BLaER1 (cell line): Measurements from ENCODE around the gene IGF2BP1.

Source experiments
- H3K27ac ChIP-seq: shearing (Covaris generic); formaldehyde crosslinking; 2 replicates; pipeline ENCODE4 v1.8.1; 2022
- H3K27me3 ChIP-seq: shearing (Covaris generic); formaldehyde crosslinking; 2 replicates; pipeline ENCODE4 v1.8.1; 2022
- H3K36me3 ChIP-seq: shearing (Covaris generic); formaldehyde crosslinking; 2 replicates; pipeline ENCODE4 v1.8.1; 2022
- H3K4me1 ChIP-seq: shearing (Covaris generic); formaldehyde crosslinking; 2 replicates; pipeline ENCODE4 v1.8.1; 2022
- H3K4me2 ChIP-seq: shearing (Covaris generic); formaldehyde crosslinking; 2 replicates; pipeline ENCODE4 v1.8.1; 2022
- H3K4me3 ChIP-seq: shearing (Covaris generic); formaldehyde crosslinking; 2 replicates; pipeline ENCODE4 v1.8.1; 2022
- H3K9ac ChIP-seq: shearing (Covaris generic); formaldehyde crosslinking; 2 replicates; pipeline ENCODE4 v1.8.1; 2022
- H3K9me3 ChIP-seq: shearing (Covaris generic); formaldehyde crosslinking; 2 replicates; pipeline ENCODE4 v1.8.1; 2022
- H4K20me1 ChIP-seq: shearing (Covaris generic); formaldehyde crosslinking; 2 replicates; pipeline ENCODE4 v1.8.1; 2022
- Cebpa-rat ChIP-seq: shearing (Covaris generic); IDR thresholded peaks from 2 replicates; pipeline ENCODE4 v1.8.1; 2022

The IGF2BP1 gene

DNA sequence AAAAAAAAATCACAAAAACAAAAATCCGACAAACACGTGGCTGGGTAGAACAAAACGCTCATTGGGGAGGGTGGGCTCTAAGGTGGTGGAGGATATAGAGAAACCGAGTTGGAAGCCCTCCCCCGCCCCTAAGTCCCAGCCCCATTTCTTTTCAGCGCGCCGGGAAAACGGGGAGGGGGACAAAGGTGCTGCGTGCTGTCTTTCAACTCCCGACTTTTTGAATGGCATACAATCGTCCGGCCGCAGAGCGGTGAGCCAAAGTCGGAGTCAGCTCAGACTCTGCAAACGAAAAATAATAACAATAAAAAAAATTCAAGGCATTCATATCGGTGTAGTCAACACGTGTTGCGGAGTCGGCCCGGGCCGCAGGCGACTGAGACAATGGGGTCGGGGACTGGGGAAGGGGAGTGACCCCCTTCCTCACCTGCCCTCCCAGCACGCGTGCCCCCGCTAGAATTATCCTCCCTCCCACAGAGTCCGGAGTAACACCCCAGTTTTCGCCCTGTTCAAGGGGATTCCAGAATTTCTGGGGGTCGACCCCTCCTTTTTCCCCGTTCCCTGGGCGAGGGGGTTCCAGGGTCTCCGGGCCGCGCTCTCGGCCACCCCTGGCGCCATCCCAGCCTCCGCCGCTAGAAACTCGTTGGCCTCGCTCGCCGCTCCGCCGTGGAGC is 1.7 kb upstream of the IGF2BP1 start:
- TF ChIP-seq Cebpa-rat = no peak
- no peaks in the 10 kb centered on the region for H3K9me3 ChIP-seq
- no peak overlapping the region for H3K27ac ChIP-seq
- no peak overlapping the region for H3K9ac ChIP-seq
- H3K4me2 ChIP-seq = no peak overlapping the region
- H3K4me3 ChIP-seq = no peak overlapping the region
- H4K20me1 ChIP-seq = peaks cover 93% of the 10 kb centered on the region
- H3K4me1 ChIP-seq = no peaks in the 10 kb centered on the region
- H3K27me3 ChIP-seq = peaks cover 97% of the 10 kb centered on the region
- H3K36me3 ChIP-seq = no peaks in the 10 kb centered on the region

DNA sequence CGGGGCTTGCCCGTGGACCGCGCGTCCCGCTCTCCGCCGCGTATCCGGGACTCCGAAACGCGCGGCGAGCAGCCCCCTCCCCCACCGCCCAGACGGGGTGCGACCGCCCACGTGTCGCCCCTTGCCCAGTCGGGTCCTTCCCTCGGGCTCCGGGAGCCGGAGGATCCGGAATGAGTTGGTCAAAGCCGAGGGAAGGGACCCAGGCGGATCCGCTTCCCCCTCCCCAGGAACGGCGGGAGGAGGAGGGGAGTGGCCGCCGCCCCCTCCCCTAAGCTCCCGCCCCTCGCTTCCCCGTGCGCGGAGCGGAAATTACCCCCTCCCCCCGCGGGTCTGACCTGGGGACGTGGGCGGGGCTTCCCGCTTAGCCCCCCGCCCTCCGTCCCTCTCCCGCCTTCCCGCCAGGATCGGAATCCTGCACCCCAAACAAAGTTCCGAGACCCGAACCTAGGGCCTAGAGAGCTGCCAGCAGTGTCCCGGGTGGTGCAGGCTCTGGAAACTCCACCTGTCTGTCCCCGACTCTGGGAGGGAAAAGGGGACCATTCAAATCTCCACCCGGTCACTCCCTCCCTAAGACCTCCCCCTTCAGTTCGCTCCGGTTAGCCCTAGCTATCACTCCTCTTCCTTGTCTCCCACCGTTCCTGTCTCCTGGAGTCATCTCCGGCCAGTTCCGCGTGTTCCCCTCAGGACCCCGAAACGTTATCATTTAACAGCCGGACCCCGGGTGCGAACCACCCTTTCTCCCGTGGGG is 1.0 kb upstream of the IGF2BP1 start:
- no peaks in the 10 kb centered on the region for H3K36me3 ChIP-seq
- no peak overlapping the region for H3K4me3 ChIP-seq
- H3K4me2 ChIP-seq = no peak overlapping the region
- H3K27ac ChIP-seq = no peak overlapping the region
- H3K4me1 ChIP-seq = no peaks in the 10 kb centered on the region
- peaks cover 96% of the 10 kb centered on the region for H4K20me1 ChIP-seq
- peaks cover 97% of the 10 kb centered on the region for H3K27me3 ChIP-seq
- H3K9ac ChIP-seq = no peak overlapping the region
- TF ChIP-seq Cebpa-rat = no peak
- H3K9me3 ChIP-seq = no peaks in the 10 kb centered on the region

DNA sequence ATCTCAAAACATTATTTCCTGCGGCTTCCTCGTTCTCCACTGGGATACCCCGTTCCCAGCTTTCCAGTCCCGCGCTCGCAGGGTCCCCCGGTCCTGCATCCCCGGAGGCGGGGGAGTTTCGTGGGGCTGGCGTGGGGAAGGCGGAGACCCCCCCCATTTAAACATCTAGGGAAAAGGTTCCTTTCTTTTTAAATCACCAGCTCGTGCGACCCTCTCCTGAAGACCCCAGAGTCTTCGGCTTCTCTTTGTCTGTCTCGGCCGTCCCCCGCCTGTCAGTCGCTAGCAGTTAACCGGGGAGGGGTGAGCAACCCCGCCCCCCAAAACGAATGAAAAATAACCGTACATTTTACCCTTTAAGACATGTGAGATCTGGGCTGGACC is 473 bp upstream of the IGF2BP1 start:
- no peak for TF ChIP-seq Cebpa-rat
- Histone ChIP-seq H3K4me1 (no peaks in the 10 kb centered on the region), H3K4me3 (no peak overlapping the region), H4K20me1 (peaks cover 97% of the 10 kb centered on the region), H3K9me3 (no peaks in the 10 kb centered on the region), H3K36me3 (no peaks in the 10 kb centered on the region), H3K27me3 (peaks cover 98% of the 10 kb centered on the region), H3K9ac (no peak overlapping the region), H3K27ac (no peak overlapping the region), H3K4me2 (no peak overlapping the region)

DNA sequence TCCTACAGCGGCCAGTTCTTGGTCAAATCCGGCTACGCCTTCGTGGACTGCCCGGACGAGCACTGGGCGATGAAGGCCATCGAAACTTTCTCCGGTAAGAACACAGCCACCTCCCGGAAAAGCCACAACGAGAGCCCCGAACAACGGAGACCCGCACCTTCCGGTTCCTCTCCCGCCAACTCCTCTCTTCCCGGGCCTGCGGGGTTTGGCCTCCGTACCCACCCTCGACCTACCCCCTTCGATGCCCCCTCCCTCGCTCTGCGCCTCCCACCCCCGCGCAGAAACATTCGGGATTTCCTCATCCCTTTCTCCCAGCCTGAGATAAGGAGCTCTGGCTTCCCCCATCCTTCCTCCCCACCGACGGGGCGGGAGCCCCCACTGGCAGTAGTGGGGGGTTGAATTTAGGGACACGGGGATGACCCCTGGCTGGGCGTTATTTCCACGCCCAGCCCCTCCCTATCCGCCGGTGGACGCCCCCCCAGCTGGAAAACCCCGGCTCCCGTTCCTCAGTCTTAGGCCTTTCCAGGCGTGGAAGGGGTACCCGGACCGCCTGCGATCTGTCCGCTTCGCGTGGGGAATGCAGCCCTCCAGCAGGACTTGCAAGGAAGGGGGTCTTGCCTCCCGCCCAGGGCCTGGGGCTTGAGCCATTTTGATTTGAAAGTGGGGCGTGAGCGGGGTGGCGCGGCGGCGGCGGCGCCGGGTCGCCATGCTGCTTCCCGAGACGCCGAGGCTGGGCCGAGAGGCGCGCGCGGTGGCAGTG is 822 bp downstream of the IGF2BP1 start:
- H3K4me1 ChIP-seq = no peaks in the 10 kb centered on the region
- no peaks in the 10 kb centered on the region for H3K9me3 ChIP-seq
- no peak overlapping the region for H3K9ac ChIP-seq
- H3K27me3 ChIP-seq = peaks cover 98% of the 10 kb centered on the region
- H3K36me3 ChIP-seq = no peaks in the 10 kb centered on the region
- H3K27ac ChIP-seq = no peak overlapping the region
- peaks cover 97% of the 10 kb centered on the region for H4K20me1 ChIP-seq
- no peak for TF ChIP-seq Cebpa-rat
- H3K4me3 ChIP-seq = no peak overlapping the region
- no peak overlapping the region for H3K4me2 ChIP-seq

DNA sequence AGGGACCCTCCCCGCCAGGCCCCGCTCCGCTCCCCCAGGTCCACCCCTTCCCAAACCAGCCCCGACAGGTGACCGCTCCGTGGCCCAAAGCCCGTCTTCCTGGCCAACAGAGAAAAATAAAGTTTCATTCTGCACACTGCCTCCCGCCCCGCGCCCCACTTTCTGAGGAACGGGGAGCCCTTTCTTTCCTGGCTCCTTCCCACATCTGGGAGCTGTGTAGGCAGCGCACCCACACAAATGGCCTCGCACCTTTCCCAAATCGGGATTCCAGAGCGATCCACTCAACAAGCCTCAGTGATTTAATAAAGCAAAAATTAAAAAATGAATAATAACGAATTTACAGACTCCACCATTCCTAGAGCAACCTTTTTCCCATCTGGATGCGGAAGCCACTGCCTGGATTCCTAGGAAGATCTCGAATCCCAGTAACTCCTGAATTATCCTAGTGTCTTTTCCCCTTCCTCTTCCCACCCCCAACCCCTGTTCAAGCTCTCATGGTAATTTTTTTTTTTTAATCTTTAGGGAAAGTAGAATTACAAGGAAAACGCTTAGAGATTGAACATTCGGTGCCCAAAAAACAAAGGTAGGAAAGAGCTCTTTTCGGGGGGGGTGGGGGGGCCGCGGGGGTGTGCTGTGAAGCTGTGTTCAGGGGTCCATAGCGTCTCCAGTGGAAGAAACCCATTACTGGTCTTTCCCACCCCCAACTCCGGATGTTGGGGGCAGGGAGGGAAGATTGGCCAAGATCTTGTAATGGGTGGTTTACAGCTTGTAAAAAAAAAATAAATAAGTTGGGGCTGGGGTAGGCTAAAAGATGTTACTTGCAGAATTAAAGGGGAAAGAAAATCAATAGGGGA is 1.6 kb downstream of the IGF2BP1 start:
- Histone ChIP-seq H4K20me1 (peaks cover 100% of the 10 kb centered on the region), H3K27ac (no peak overlapping the region), H3K4me2 (no peak overlapping the region), H3K27me3 (peaks cover 100% of the 10 kb centered on the region), H3K4me3 (no peak overlapping the region), H3K9me3 (no peaks in the 10 kb centered on the region), H3K4me1 (no peaks in the 10 kb centered on the region), H3K9ac (no peak overlapping the region), H3K36me3 (no peaks in the 10 kb centered on the region)
- TF ChIP-seq Cebpa-rat = no peak

DNA sequence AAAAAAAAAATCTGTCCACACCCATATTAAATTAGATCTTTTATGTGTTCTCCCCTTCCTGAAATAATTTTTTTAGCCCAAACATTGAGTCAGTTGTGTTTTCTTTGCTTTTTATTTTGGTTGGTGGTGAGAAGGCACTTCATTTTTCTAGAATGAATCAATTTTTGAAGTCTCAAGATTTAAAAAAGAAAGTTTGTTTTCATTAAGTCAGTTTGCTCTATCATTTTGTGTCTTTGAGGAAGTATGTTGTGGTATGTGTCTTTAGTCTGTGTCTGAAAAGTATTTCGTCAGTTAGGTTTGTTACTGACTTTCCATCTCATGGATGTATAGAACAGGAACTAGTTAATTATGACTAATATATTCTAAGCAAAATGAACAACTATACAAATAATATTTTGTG is 3.8 kb downstream of the IGF2BP1 start:
- no peaks in the 10 kb centered on the region for H3K4me1 ChIP-seq

DNA sequence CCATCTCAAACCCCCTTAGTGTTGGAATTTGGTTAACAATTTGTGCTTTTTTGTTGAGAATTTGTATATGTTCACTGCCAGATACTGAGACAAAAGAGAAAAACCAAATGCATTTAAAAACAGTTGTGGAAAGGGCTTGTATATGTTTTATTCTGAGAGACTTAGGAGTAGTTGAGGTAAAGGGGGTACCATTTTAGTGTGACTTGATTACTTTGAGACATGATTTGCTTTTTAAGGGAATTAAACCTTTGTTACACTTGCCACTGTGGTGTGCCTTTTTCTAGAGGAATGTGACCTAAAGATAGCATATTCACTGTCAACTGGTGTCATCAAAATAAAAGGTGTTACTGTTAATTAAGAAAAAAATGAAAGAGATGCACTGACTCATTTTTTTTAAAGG is 4.5 kb downstream of the IGF2BP1 start:
- Histone ChIP-seq H3K4me1 (no peaks in the 10 kb centered on the region), H3K9ac (no peak overlapping the region), H3K4me2 (no peak overlapping the region), H4K20me1 (peaks cover 100% of the 10 kb centered on the region), H3K9me3 (no peaks in the 10 kb centered on the region), H3K27me3 (peaks cover 100% of the 10 kb centered on the region), H3K4me3 (no peak overlapping the region), H3K27ac (no peak overlapping the region), H3K36me3 (no peaks in the 10 kb centered on the region)
- no peak for TF ChIP-seq Cebpa-rat

More for the DNA sequence above, 3.8 kb downstream of the IGF2BP1 start:
- H3K36me3 ChIP-seq = no peaks in the 10 kb centered on the region
- H3K4me2 ChIP-seq = no peak overlapping the region
- H3K9me3 ChIP-seq = no peaks in the 10 kb centered on the region
- H4K20me1 ChIP-seq = peaks cover 100% of the 10 kb centered on the region
- no peak overlapping the region for H3K27ac ChIP-seq
- no peak for TF ChIP-seq Cebpa-rat
- no peak overlapping the region for H3K9ac ChIP-seq
- peaks cover 100% of the 10 kb centered on the region for H3K27me3 ChIP-seq
- no peak overlapping the region for H3K4me3 ChIP-seq

DNA sequence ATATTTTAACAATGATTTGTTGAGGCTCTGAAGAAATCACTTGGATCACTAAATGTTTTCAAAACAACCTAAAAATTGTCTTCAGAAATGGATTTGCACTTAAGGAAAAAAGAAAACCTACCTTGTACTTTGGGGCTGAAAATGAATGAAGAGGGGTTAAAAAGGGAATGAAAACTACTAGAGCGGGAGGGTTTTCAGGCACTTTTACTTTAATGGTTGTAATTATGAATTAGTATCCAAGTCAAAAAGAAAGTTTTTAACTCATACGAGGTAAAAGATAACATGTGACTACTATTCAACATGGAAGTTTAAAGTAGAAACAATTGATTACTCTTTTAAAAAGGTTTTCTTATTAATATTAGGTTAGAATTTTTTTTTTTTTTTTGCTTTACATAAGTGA is 5.1 kb downstream of the IGF2BP1 start:
- no peak overlapping the region for H3K4me3 ChIP-seq
- peaks cover 100% of the 10 kb centered on the region for H4K20me1 ChIP-seq
- H3K27ac ChIP-seq = no peak overlapping the region
- H3K9ac ChIP-seq = no peak overlapping the region
- no peaks in the 10 kb centered on the region for H3K36me3 ChIP-seq
- H3K4me1 ChIP-seq = no peaks in the 10 kb centered on the region
- peaks cover 100% of the 10 kb centered on the region for H3K27me3 ChIP-seq
- no peak for TF ChIP-seq Cebpa-rat
- H3K9me3 ChIP-seq = no peaks in the 10 kb centered on the region
- H3K4me2 ChIP-seq = no peak overlapping the region

DNA sequence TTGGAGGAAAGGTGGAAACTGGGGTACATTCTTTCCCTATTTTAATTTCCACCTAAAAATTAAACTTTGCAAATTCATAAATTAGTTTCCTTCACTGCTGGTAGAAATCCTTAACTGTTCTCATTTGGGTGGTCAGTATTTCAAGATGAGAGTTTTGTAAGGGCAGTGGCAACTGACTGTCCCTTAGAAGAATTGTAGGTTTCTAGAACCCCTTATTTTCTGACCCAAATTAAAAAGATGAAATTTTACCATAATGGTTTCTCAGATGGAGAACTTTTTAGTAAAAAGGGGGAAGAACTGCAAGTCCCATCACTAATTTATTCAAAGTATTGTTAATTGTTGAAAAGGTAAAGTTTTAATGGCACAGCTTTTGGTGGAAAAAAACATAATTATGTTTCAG is 5.6 kb downstream of the IGF2BP1 start:
- Histone ChIP-seq H3K27me3 (peaks cover 100% of the 10 kb centered on the region), H3K4me3 (no peak overlapping the region), H3K4me1 (no peaks in the 10 kb centered on the region), H3K9me3 (no peaks in the 10 kb centered on the region), H3K27ac (no peak overlapping the region), H3K4me2 (no peak overlapping the region), H3K36me3 (no peaks in the 10 kb centered on the region), H4K20me1 (peaks cover 100% of the 10 kb centered on the region), H3K9ac (no peak overlapping the region)
- no peak for TF ChIP-seq Cebpa-rat
